Upper lobe of right lung (tissue), 1 donor: ENCODE results near the gene SMCO2. TPM values are rescaled to one million over a fixed set of nuclear protein-coding genes. Genes with fewer than 3 reads are reported as not detected.

ENCODE experiments used
- ATAC-seq: fragments of 200-7000 bp; cut with Tn5 transposase; one replicate; pipeline ENCODE4 v1.9.1; 2020; ENCODE audit warnings: mild to moderate bottlenecking, moderate library complexity
- DNase-seq: peaks from one replicate; pipeline ENCODE4 v3.0.0-alpha.2; 2020
- H3K27ac ChIP-seq: fragments of 200-600 bp; one replicate; pipeline ENCODE4 v1.8.0; 2022
- H3K27me3 ChIP-seq: fragments of 200-600 bp; one replicate; pipeline ENCODE4 v1.8.0; 2022; ENCODE audit warnings: mild to moderate bottlenecking
- H3K36me3 ChIP-seq: fragments of 200-600 bp; one replicate; pipeline ENCODE4 v1.8.0; 2022
- H3K4me1 ChIP-seq: fragments of 200-600 bp; one replicate; pipeline ENCODE4 v1.8.0; 2022
- H3K4me3 ChIP-seq: fragments of 200-600 bp; one replicate; pipeline ENCODE4 v1.8.0; 2022; ENCODE audit warnings: mild to moderate bottlenecking
- H3K9me3 ChIP-seq: fragments of 200-600 bp; one replicate; pipeline ENCODE4 v1.8.0; 2022
- intact Hi-C: fragments of 100-400 bp; cut with DNase I; formaldehyde crosslinking; loops from one replicate; pipeline ENCODE4 v1.11.0; 2022
- total RNA-seq: library from RNA; stranded (reverse); fragmentation: NEBNext Ultra II Directional; extraction: Animal tissue kit (Norgen Biotek cat#: 25700); gene quantifications from one replicate; pipeline ENCODE4 v1.2.1, GENCODE V29; 2021
- TF ChIP-seq, protein P1 (sequence below): fragments of 200-600 bp; IDR thresholded peaks from one replicate; pipeline ENCODE4 v1.8.0; 2022; ENCODE audit warnings: antibody characterized with exemption
- donor health status: DM: no; HTN: yes; CAD: no; lungs with severe emphysema.

SMCO2 gene
- total RNA-seq, 1 donor from 2014 or later: 0.38 TPM

DNA sequence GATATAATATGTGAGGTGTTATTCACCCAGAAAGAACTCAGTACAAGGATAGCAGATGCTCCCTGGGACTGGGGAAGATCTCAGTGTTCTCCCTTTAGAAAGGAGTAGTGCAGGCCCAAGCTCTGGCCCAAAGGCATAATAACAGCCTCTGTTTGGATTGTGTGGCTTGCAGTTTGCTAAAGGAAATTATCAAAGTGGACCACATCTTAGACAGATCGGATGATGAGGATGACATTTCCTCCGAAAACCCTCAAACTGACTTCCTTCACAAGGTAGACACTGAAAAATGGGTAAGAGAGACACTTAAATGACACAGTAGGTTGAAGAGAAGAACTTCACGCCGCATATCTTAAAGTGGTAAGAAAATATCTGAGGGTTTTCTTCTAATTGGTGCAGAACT is 26.1 kb downstream of the SMCO2 start:
- no peak for DNase-seq
- no peak for ATAC-seq
- no peaks in the 10 kb centered on the region for H3K27me3 ChIP-seq
- H3K36me3 ChIP-seq: no peaks in the 10 kb centered on the region
- no peaks in the 10 kb centered on the region for H3K9me3 ChIP-seq
- H3K27ac ChIP-seq: no peak overlapping the region
- intact Hi-C loops: no loop called here
- no peak overlapping the region for H3K4me3 ChIP-seq
- H3K4me1 ChIP-seq: no peaks in the 10 kb centered on the region
- TF ChIP-seq, protein P1, sequence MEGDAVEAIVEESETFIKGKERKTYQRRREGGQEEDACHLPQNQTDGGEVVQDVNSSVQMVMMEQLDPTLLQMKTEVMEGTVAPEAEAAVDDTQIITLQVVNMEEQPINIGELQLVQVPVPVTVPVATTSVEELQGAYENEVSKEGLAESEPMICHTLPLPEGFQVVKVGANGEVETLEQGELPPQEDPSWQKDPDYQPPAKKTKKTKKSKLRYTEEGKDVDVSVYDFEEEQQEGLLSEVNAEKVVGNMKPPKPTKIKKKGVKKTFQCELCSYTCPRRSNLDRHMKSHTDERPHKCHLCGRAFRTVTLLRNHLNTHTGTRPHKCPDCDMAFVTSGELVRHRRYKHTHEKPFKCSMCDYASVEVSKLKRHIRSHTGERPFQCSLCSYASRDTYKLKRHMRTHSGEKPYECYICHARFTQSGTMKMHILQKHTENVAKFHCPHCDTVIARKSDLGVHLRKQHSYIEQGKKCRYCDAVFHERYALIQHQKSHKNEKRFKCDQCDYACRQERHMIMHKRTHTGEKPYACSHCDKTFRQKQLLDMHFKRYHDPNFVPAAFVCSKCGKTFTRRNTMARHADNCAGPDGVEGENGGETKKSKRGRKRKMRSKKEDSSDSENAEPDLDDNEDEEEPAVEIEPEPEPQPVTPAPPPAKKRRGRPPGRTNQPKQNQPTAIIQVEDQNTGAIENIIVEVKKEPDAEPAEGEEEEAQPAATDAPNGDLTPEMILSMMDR: no peak

DNA sequence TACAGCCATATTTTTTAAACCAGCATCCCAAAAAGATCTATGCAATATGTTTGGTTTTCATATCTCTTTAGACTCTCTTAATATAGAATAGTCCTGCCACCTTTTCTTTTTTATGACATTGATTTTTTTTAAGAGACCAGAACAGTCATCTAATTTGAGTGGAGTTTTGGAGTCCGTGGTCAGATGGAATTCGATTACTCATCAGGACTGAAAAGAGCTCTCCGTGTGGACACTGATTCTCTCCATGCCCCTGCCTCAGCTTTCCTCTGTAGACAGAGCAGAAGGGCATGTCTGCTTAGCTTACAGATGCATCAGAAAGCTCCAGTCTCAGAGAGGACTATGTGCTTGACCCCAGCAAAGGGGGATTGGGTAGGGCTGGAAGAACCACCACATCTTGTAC is 27.8 kb downstream of the SMCO2 start:
- no peaks in the 10 kb centered on the region for H3K27me3 ChIP-seq
- TF ChIP-seq, protein P1: no peak
- ATAC-seq: no peak

GRCh38 chr12:27477049-27477448 is 30.5 kb downstream of the SMCO2 start:
- Histone ChIP-seq H3K9me3 (no peaks in the 10 kb centered on the region), H3K36me3 (no peaks in the 10 kb centered on the region), H3K4me3 (no peak overlapping the region), H3K27ac (no peak overlapping the region), H3K27me3 (no peaks in the 10 kb centered on the region), H3K4me1 (no peaks in the 10 kb centered on the region)
- DNase-seq (no peak), ATAC-seq (no peak)
- TF ChIP-seq, protein P1: no peak
- intact Hi-C loops: no loop called here

More for the DNA sequence above, 27.8 kb downstream of the SMCO2 start:
- H3K27ac ChIP-seq: no peak overlapping the region
- DNase-seq: no peak
- intact Hi-C loops: no loop called here
- H3K36me3 ChIP-seq: no peaks in the 10 kb centered on the region
- no peaks in the 10 kb centered on the region for H3K9me3 ChIP-seq
- H3K4me3 ChIP-seq: no peak overlapping the region
- H3K4me1 ChIP-seq: no peaks in the 10 kb centered on the region

GRCh38 chr12:27478949-27479348 is 32.4 kb downstream of the SMCO2 start:
- Histone ChIP-seq H3K9me3 (no peaks in the 10 kb centered on the region), H3K27me3 (no peaks in the 10 kb centered on the region), H3K36me3 (no peaks in the 10 kb centered on the region), H3K4me1 (no peaks in the 10 kb centered on the region), H3K27ac (no peak overlapping the region), H3K4me3 (no peak overlapping the region)
- DNase-seq (no peak), ATAC-seq (no peak)
- intact Hi-C loops: no loop called here
- TF ChIP-seq, protein P1: no peak

DNA sequence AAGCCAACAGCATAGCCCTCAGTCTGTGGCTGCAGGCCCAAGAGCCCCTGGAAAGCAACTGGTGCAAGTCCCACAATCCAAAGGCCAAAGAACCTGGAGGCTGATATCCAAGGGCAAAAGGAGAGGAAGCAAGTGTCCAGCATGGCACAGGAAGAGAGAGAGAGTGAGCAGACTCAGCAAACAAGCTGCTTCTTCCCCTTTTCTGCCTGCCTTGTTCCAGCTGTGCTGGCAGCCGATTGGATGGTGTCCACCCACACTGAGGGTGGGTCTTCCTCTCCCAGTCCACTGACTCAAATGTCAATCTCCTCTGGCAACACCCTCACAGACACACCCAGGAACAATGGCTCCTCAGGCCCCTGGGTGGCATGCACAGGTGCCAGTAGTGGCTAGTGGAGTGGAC is 33.5 kb downstream of the SMCO2 start:
- Histone ChIP-seq H3K4me3 (no peak overlapping the region), H3K36me3 (no peaks in the 10 kb centered on the region), H3K9me3 (no peaks in the 10 kb centered on the region), H3K4me1 (no peaks in the 10 kb centered on the region), H3K27me3 (no peaks in the 10 kb centered on the region), H3K27ac (no peak overlapping the region)
- intact Hi-C loops: no loop called here
- TF ChIP-seq, protein P1: no peak
- no peak for ATAC-seq
- no peak for DNase-seq

DNA sequence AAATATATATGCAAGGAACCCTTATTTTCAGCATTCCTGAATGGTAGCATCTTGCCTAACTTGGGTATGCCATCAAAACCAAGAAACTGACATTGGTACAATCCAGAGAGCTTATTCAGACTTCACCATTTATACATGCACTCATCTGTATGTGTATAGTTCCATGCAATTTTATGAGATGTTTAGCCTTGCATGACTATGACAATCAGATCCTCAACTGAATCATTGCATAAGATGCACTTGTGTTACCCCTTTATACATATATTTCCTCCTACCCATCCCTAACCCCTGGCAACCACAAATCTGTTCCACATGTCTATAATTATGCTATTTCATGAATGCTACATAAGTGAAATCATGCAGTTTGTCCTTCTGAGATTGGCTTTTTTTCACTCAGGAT is 40.4 kb downstream of the SMCO2 start:
- Histone ChIP-seq H3K9me3 (no peaks in the 10 kb centered on the region), H3K4me1 (no peaks in the 10 kb centered on the region), H3K27me3 (no peaks in the 10 kb centered on the region), H3K4me3 (no peak overlapping the region), H3K36me3 (no peaks in the 10 kb centered on the region), H3K27ac (no peak overlapping the region)
- ATAC-seq (no peak), DNase-seq (no peak)
- TF ChIP-seq, protein P1: no peak
- intact Hi-C loops: no loop called here
